Right lobe of liver (tissue), 4 donors: Measurements from ENCODE around the gene NEK1.

Experiments
- POLR2A ChIP-seq: fragments of 450-650 bp; IDR thresholded peaks from one replicate; pipeline ENCODE4 v1.6.1; 2017; ENCODE audit warnings: antibody characterized with exemption, mild to moderate bottlenecking
- TF ChIP-seq, protein P1 (sequence below), 4 donors: fragments of 200-600 bp in 3 of 4; fragments of 450-650 bp in 1 of 4; IDR thresholded peaks; one replicate each; pipeline versions ENCODE4 v1.5.1 to v1.8.0; 2016 to 2022; ENCODE audit warnings: antibody characterized with exemption in 4 of 4, mild to moderate bottlenecking in 2 of 4
- donor health status: DM: no; HTN: no; CAD: no.
- donor health status: DM: no; HTN: no; CAD: no.
- donor health status: DM: no; HTN: yes; CAD: no.

DNA sequence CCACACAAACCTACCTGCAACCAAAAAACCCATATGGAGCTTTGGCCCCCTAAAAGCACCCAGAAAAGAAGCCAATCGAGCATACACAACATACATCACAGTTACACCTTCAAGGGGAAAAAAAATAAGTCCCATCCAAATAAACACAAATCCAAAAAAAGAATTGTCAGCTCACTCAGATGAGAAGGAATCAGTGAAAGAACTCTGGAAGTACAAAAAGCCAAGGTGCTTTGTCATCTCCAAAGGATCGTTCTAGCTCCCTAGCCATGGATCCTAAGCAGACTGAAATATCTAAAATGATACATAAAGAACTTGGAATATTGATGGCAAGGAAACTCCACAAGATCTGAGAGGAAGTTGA is 119.2 kb downstream of the NEK1 start:
- TF ChIP-seq, protein P1, sequence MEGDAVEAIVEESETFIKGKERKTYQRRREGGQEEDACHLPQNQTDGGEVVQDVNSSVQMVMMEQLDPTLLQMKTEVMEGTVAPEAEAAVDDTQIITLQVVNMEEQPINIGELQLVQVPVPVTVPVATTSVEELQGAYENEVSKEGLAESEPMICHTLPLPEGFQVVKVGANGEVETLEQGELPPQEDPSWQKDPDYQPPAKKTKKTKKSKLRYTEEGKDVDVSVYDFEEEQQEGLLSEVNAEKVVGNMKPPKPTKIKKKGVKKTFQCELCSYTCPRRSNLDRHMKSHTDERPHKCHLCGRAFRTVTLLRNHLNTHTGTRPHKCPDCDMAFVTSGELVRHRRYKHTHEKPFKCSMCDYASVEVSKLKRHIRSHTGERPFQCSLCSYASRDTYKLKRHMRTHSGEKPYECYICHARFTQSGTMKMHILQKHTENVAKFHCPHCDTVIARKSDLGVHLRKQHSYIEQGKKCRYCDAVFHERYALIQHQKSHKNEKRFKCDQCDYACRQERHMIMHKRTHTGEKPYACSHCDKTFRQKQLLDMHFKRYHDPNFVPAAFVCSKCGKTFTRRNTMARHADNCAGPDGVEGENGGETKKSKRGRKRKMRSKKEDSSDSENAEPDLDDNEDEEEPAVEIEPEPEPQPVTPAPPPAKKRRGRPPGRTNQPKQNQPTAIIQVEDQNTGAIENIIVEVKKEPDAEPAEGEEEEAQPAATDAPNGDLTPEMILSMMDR (IDR thresholded peaks at IDR 0.05), result no peak
- no peak for TF ChIP-seq POLR2A
